Esophagus squamous epithelium (tissue), 5 donors: ENCODE data around the gene SEPTIN2. TPM values are rescaled to one million over a fixed set of nuclear protein-coding genes. Genes with fewer than 3 reads are reported as not detected.
A peak's percentile ranks its signal among the peaks of the same experiment; 100 is the strongest.

Experiments used
- DNase-seq: peaks from one replicate; lab custom pipeline; 2025; lab: John Stamatoyannopoulos, UW
- H3K27ac ChIP-seq, 4 donors: fragments of 200-600 bp; sonication (generic); one replicate each; pipeline ENCODE4 v1.5.1; 2016 to 2019; ENCODE audit warnings: mild to moderate bottlenecking in 1 of 4
- H3K27me3 ChIP-seq, 4 donors: fragments of 200-600 bp; sonication (generic); 1 replicate in 3 of 4; 2 replicates in 1 of 4; pipeline versions ENCODE4 v1.5.1 to v1.6.0; 2017 to 2021; ENCODE audit warnings: antibody characterized with exemption in 1 of 4
- H3K36me3 ChIP-seq, 3 donors: fragments of 200-600 bp; sonication (generic); one replicate each; pipeline ENCODE4 v1.5.1; 2016 to 2019
- H3K4me1 ChIP-seq, 3 donors: fragments of 200-600 bp; sonication (generic); one replicate each; pipeline ENCODE4 v1.5.1; 2017 to 2019
- H3K4me3 ChIP-seq, 4 donors: fragments of 200-600 bp; sonication (generic); 1 replicate in 3 of 4; 2 replicates in 1 of 4; pipeline ENCODE4 v1.5.1; 2016 to 2019; ENCODE audit warnings: mild to moderate bottlenecking in 2 of 4, moderate library complexity in 1 of 4
- H3K9me3 ChIP-seq, 3 donors: fragments of 200-600 bp; sonication (generic); one replicate each; pipeline ENCODE4 v1.5.1; 2016 to 2019
- POLR2A ChIP-seq, 4 donors: fragments of 450-650 bp; IDR thresholded peaks; one replicate each; pipeline ENCODE4 v1.6.1; 2017; ENCODE audit warnings: antibody characterized with exemption in 4 of 4, mild to moderate bottlenecking in 4 of 4, moderate library complexity in 3 of 4
- WGBS, 2 donors: methylation state at CpG; one replicate each; pipeline ENCODE4 v1.1.5; 2018; 5-methylcytosine and 5-hydroxymethylcytosine counted together
- intact Hi-C: fragments of 100-400 bp; cut with DNase I; formaldehyde crosslinking; loops from one replicate; pipeline ENCODE4 v1.15.0; 2022
- total RNA-seq, 4 donors: library from RNA; depleted of rRNA; stranded (reverse); fragments of >200 nt; gene quantifications; one replicate each; pipeline ENCODE4 v1.1.0, GENCODE V29; 2016
- TF ChIP-seq, protein P1 (sequence below), 6 experiments: fragments of 450-650 bp in 4 of 6; fragments of 200-600 bp in 2 of 6; sonication (generic) in 2 of 6; IDR thresholded peaks; one replicate each; pipeline ENCODE4 v1.5.1; 2016 to 2019; ENCODE audit warnings: antibody characterized with exemption in 6 of 6, mild to moderate bottlenecking in 4 of 6, moderate library complexity in 4 of 6
- donor health status: DM: yes; HTN: yes; CAD: no.

SEPTIN2 gene
- total RNA-seq, 4 donors from 2014 or later, result 95.9 to 236 (median 185) TPM

DNA sequence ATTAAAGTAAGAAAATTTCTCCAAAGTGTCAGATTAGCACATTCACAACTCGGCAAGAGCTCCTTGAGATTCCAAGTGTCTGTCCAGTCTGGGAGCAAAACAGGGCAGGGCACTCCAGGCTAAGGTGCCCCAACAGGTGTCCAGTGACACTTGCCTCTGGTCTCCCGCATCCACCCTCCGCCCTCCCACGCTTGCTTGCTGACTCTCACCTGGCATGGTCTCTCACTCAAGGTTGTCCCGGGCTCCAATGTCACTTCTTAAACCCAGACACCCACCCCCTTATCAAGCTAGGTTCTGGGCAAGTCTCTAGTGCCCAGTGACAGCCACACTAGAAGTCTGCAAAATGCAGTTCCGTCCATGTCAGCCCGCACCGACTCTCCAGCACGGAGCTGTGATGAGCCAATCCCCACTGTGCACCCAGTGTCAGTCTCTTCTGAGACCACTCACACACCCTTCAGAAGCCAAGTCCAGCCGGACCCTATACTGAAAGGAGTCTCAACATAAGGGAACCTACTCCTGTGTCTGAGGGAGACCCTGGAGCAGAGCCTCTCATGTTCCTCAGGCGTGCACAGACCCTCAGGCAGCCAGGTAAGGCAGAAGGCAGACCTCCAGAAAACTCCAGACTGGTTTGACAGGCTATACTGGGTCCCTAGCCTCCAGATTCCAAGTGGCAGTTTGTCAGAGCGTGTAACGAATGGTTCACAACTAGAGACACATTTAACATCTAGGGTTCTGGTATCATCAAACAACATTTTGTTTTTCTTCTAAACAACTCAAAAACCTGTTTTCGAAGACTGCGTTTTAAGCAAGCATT, 45.8 kb upstream of the SEPTIN2 start:
- Histone ChIP-seq H3K27ac (peak overlapping the region in 3 of 4 donors; percentile 27 to 97 (median 90)), H3K4me3 (peak overlapping the region in 2 of 4 donors; percentile 73 to 100)
- no peak for DNase-seq

DNA sequence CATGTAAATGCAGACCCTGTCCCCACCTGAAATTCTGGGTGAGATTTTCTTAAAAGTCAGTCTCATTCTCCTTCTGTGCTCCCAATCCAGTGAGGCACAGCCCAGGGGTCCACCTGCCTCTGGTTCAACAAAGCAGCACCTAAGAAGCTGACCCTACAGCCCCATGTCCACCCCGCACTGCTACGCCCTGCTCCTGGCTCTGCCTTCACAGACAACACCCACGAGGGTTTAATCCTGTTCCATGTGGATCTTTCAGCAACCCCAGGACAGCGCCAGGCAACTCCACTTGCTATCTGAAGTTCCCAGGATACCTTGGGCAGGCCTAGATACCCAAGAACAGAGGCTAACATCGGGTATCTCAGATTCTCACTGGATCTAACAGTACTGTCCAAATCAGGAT, 45.2 kb upstream of the SEPTIN2 start:
- no peak for DNase-seq
- no peaks in the 10 kb centered on the region for H3K9me3 ChIP-seq
- H3K4me1 ChIP-seq, result peaks cover 28 to 52% (median 32%) of the 10 kb centered on the region in 3 donors
- H3K27me3 ChIP-seq, result no peaks in the 10 kb centered on the region
- H3K27ac ChIP-seq, result peak overlapping the region in 3 of 4 donors; percentile 27 to 97 (median 90)
- intact Hi-C loops, result no loop called here
- H3K36me3 ChIP-seq, result peaks cover 0 to 35% (median 3%) of the 10 kb centered on the region in 3 donors
- H3K4me3 ChIP-seq, result peak overlapping the region in 2 of 4 donors; percentile 73 to 100
- no peak for TF ChIP-seq POLR2A (IDR thresholded peaks at IDR 0.05)
- TF ChIP-seq, protein P1, sequence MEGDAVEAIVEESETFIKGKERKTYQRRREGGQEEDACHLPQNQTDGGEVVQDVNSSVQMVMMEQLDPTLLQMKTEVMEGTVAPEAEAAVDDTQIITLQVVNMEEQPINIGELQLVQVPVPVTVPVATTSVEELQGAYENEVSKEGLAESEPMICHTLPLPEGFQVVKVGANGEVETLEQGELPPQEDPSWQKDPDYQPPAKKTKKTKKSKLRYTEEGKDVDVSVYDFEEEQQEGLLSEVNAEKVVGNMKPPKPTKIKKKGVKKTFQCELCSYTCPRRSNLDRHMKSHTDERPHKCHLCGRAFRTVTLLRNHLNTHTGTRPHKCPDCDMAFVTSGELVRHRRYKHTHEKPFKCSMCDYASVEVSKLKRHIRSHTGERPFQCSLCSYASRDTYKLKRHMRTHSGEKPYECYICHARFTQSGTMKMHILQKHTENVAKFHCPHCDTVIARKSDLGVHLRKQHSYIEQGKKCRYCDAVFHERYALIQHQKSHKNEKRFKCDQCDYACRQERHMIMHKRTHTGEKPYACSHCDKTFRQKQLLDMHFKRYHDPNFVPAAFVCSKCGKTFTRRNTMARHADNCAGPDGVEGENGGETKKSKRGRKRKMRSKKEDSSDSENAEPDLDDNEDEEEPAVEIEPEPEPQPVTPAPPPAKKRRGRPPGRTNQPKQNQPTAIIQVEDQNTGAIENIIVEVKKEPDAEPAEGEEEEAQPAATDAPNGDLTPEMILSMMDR (IDR thresholded peaks at IDR 0.05), result no peak
- 38 to 44% methylated on average over 5 of the region's 5 CpGs for WGBS, 2 donors

More for the DNA sequence above, 45.8 kb upstream of the SEPTIN2 start:
- no peaks in the 10 kb centered on the region for H3K27me3 ChIP-seq
- H3K9me3 ChIP-seq, result no peaks in the 10 kb centered on the region
- TF ChIP-seq, protein P1 (IDR thresholded peaks at IDR 0.05), result no peak
- no peak for TF ChIP-seq POLR2A (IDR thresholded peaks at IDR 0.05)
- H3K4me1 ChIP-seq, result peaks cover 28 to 52% (median 32%) of the 10 kb centered on the region in 3 donors
- WGBS, 2 donors, result 56 to 73% methylated on average over 11 to 13 of the region's 15 CpGs
- peaks cover 0 to 42% (median 3%) of the 10 kb centered on the region in 3 donors for H3K36me3 ChIP-seq
- intact Hi-C loops, result no loop called here

DNA sequence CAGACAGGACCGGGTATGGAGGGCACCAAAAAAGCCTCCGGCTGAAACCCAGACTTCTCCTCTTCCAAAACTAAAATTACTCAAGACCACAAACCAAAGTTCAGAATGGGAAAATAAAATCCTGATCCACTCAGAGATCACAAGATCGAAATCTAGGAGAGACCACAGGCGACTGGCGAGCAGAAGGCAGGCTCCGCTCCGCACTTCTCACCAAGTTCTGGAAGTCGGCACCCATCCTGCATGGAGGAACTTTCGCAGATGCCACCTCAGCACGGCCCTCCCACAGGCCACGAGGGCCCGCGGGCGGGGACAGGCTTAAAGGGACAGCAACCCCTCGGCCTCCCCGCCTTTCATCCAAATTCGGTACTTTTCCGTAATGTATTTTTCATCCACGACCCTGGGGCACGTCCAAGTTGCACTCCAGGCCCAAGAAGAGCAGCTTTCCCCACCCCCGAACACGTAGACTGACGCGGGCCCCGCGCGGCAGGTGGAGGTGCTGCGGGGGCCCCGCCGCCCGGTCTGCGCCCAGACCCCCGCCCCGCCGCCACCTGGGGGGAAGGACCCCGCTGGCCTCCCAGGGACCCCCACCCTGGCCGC, 43.9 kb upstream of the SEPTIN2 start:
- Histone ChIP-seq H3K36me3 (peaks cover 0 to 23% (median 0%) of the 10 kb centered on the region in 3 donors), H3K4me1 (peaks cover 28 to 52% (median 32%) of the 10 kb centered on the region in 3 donors), H3K4me3 (peak overlapping the region; percentile 73 to 100 (median 90)), H3K9me3 (no peaks in the 10 kb centered on the region), H3K27me3 (no peaks in the 10 kb centered on the region), H3K27ac (peak overlapping the region; percentile 90 to 97 (median 91))
- 0 to 5% methylated on average over 4 to 10 of the region's 37 CpGs for WGBS, 2 donors
- intact Hi-C loops, result no loop called here
- TF ChIP-seq POLR2A (IDR thresholded peaks at IDR 0.05), result no peak
- TF ChIP-seq, protein P1 (IDR thresholded peaks at IDR 0.05), result no peak
- peak; percentile 23 for DNase-seq

DNA sequence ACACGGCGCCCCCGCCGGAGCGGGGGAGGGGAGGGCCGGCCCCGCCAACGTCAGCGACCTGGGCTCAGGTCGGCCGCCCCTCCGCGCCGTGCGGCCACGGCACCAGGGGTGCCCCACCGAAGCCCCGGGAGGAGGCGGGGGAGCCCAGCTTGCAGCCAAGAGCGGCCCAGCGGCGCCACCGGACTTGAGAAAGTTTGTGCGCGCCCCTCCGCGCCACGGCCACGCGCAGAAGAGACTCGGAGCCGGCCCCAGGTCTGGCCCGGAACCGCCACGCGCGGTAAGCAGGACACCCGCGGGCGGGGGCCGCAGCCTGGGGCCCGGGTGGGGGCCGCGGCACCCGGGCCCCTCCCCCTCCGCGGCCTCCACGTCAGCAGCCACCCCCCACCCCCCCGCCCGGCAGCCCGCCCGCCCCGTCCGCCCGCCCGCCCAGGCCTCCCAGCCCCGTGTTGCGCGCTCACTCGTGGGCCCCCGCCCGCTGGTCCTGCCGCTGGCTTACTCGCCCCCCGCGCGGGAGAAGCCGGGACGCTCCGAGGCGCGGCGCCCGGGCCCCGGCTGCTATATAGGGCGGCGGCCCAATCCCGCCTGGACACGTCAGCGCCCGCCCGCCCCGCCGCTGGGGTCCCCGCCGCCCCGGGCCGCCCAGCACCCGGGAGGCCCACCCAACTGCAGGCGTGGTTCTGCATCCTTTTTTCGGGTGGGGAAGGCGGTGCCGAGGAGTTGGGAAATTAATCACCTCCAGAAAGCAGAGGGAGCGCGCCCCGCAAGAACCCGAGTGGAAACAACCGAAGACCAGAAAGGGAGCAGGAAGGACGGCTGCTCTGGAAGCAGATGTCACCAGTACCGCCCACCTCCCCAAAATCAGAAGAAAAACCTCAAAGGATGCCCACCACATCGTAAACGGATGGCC, 43.2 kb upstream of the SEPTIN2 start:
- Histone ChIP-seq H3K27ac (peak overlapping the region; percentile 90 to 97 (median 91)), H3K4me3 (peak overlapping the region; percentile 73 to 100 (median 90)), H3K9me3 (no peaks in the 10 kb centered on the region), H3K36me3 (peaks cover 0 to 15% (median 0%) of the 10 kb centered on the region in 3 donors), H3K4me1 (peaks cover 28 to 52% (median 32%) of the 10 kb centered on the region in 3 donors), H3K27me3 (no peaks in the 10 kb centered on the region)
- TF ChIP-seq, protein P1 (IDR thresholded peaks at IDR 0.05), result no peak
- TF ChIP-seq POLR2A (IDR thresholded peaks at IDR 0.05), result peak in 1 of 4 donors; percentile 48
- intact Hi-C loops, result no loop called here
- 0 to 2% methylated on average over 5 to 9 of the region's 102 CpGs for WGBS, 2 donors
- DNase-seq, result no peak
